GM12878 (cell line): ENCODE measurements around the gene AXL. TPM values are rescaled to one million over a fixed set of nuclear protein-coding genes. Genes with fewer than 3 reads are reported as not detected.

Source experiments
- ATAC-seq: fragments of 200-7000 bp; cut with Tn5 transposase; 3 replicates; pipeline ENCODE4 v1.9.1; 2020; ENCODE audit warnings: mild to moderate bottlenecking, moderate library complexity
- BruUV-seq: library from RNA; stranded (reverse); fragments of 400-500 nt; replicated peaks from 2 replicates; lab custom pipeline; 2021; lab: Mats Ljungman, UMichigan
- CTCF ChIA-PET: fragments of 300-600 bp; sonication (Branson Sonifier 250); formaldehyde crosslinking; extraction: SDS; loops from one replicate; lab custom pipeline; 2021; ENCODE audit warnings: inconsistent platforms; lab: Yijun Ruan, JAX
- POLR2A ChIA-PET: fragments of 350-600 bp; formaldehyde crosslinking; extraction: SDS; loops from one replicate; lab custom pipeline; 2021; ENCODE audit warnings: inconsistent platforms; lab: Charles Lee
- RAD21 ChIA-PET: fragments of 300-600 bp; sonication (Branson Sonifier 250); formaldehyde crosslinking; loops from one replicate; lab custom pipeline; 2023; ENCODE audit warnings: antibody characterized with exemption; ENCODE audit not compliant: unreplicated experiment; lab: Charles Lee
- SMC1A ChIA-PET: fragments of 300-600 bp; sonication (Branson Sonifier 250); formaldehyde crosslinking; loops from one replicate; lab custom pipeline; 2023; ENCODE audit not compliant: unreplicated experiment, uncharacterized antibody; lab: Charles Lee
- DNase-seq: peaks from one replicate; pipeline ENCODE4 v3.0.0-alpha.2; 2011; ENCODE audit warnings: low read depth, low spot score
- FAIRE-seq: peaks from 3 replicates; lab custom pipeline; 2011; peaks lifted over from hg19 to GRCh38; lab: Jason Lieb, UNC
- H2AFZ ChIP-seq: 2 replicates; pipeline ENCODE4 v1.6.0; 2011; ENCODE audit warnings: low read depth, low read length, control low read depth; ENCODE audit not compliant: control insufficient read depth
- H3K27ac ChIP-seq: 2 replicates; pipeline ENCODE4 v1.5.1; 2011; ENCODE audit warnings: control low read depth; ENCODE audit not compliant: control insufficient read depth, insufficient read depth
- H3K27me3 ChIP-seq, 2 experiments: replicated peaks in 1 of 2; 2 replicates each; pipeline versions ENCODE4 v1.6.0 to v1.6.1; 2011; ENCODE audit warnings: low read length in 1 of 2; ENCODE audit not compliant: control insufficient read depth in 2 of 2, insufficient read depth in 2 of 2
- H3K36me3 ChIP-seq, 2 experiments: 2 replicates each; pipeline ENCODE4 v1.5.1; 2011; ENCODE audit warnings: low read length in 1 of 2; ENCODE audit not compliant: control insufficient read depth in 2 of 2, insufficient read depth in 2 of 2
- H3K4me1 ChIP-seq: 2 replicates; pipeline ENCODE4 v1.6.1; 2011; ENCODE audit warnings: mild to moderate bottlenecking, low read length, moderate library complexity, mixed read lengths; ENCODE audit not compliant: control insufficient read depth, insufficient read depth
- H3K4me2 ChIP-seq: 2 replicates; pipeline ENCODE4 v1.6.0; 2011; ENCODE audit warnings: control low read depth; ENCODE audit not compliant: control insufficient read depth, insufficient read depth
- H3K4me3 ChIP-seq: fragments of 200-600 bp; sonication (generic); 2 replicates; pipeline ENCODE4 v1.5.1; 2016
- H3K79me2 ChIP-seq: 2 replicates; pipeline ENCODE4 v1.6.0; 2011; ENCODE audit warnings: low read length; ENCODE audit not compliant: control insufficient read depth, insufficient read depth
- H3K9ac ChIP-seq: 2 replicates; pipeline ENCODE4 v1.8.0; 2011; ENCODE audit warnings: low read length, control low read depth, mixed read lengths; ENCODE audit not compliant: control insufficient read depth, insufficient read depth
- H3K9me3 ChIP-seq: replicated peaks from 3 replicates; pipeline ENCODE4 v1.5.1; 2011; ENCODE audit warnings: mild to moderate bottlenecking, low read length; ENCODE audit not compliant: control insufficient read depth, insufficient read depth
- H4K20me1 ChIP-seq: 2 replicates; pipeline ENCODE4 v1.6.0; 2011; ENCODE audit not compliant: control insufficient read depth, insufficient read depth
- BMI1 ChIP-seq: fragments of 450-650 bp; IDR thresholded peaks from 2 replicates; pipeline ENCODE4 v1.6.1; 2016; ENCODE audit warnings: mild to moderate bottlenecking, moderate library complexity, borderline replicate concordance
- CEBPB ChIP-seq, 2 experiments: fragments of 150-350 bp in 1 of 2; IDR thresholded peaks; 2 replicates each; pipeline ENCODE4 v1.6.1; 2012 to 2014; ENCODE audit warnings: low read depth in 2 of 2, low read length in 2 of 2, borderline replicate concordance in 1 of 2, inconsistent platforms in 1 of 2
- KLF5 ChIP-seq: fragments of 450-650 bp; IDR thresholded peaks from 2 replicates; pipeline ENCODE4 v1.6.1; 2014; ENCODE audit warnings: mild to moderate bottlenecking; ENCODE audit not compliant: partially characterized antibody
- MXI1 ChIP-seq: fragments of 150-350 bp; IDR thresholded peaks from 2 replicates; pipeline ENCODE4 v1.6.1; 2011; ENCODE audit warnings: low read depth, mild to moderate bottlenecking, inconsistent platforms, low read length, improper control_type of control experiment
- SMAD5 ChIP-seq: IDR thresholded peaks from 2 replicates; pipeline ENCODE4 v1.6.1; 2016; ENCODE audit warnings: antibody characterized with exemption, low read depth
- USF2 ChIP-seq: IDR thresholded peaks from 2 replicates; pipeline ENCODE4 v1.6.1; 2011; ENCODE audit warnings: low read depth, low read length, improper control_type of control experiment, borderline replicate concordance
- ZBTB40 ChIP-seq: fragments of 450-650 bp; IDR thresholded peaks from 2 replicates; pipeline ENCODE4 v1.6.1; 2016; ENCODE audit warnings: mild to moderate bottlenecking, moderate library complexity, borderline replicate concordance
- ZNF687 ChIP-seq: fragments of 450-650 bp; IDR thresholded peaks from 2 replicates; pipeline ENCODE4 v1.6.1; 2017; ENCODE audit warnings: mild to moderate bottlenecking, moderate library complexity
- WGBS: methylation state at CpG from one replicate; pipeline ENCODE4 v1.1.6; 2016; ENCODE audit warnings: low lambda C conversion rate; ENCODE audit not compliant: insufficient replicate concordance, insufficient coverage; ENCODE audit errors: missing lambda C conversion rate; 5-methylcytosine and 5-hydroxymethylcytosine counted together
- in situ Hi-C: fragments of 300-500 bp; cut with MboI; formaldehyde crosslinking; loops from 9 replicates; pipeline ENCODE4 v1.14.3; 2018; ENCODE audit warnings: mixed read lengths
- intact Hi-C: fragments of 100-400 bp; cut with micrococcal nuclease; formaldehyde crosslinking; loops from one replicate; pipeline ENCODE4 v1.14.2; 2022; ENCODE audit not compliant: unreplicated experiment
- polyA plus RNA-seq, 11 experiments: library from polyadenylated mRNA; depleted of rRNA in 4 of 11; unstranded in 6 of 11; stranded (reverse) in 5 of 11; fragments of >200 nt; fragmentation: Nextera tagmentation in 4 of 11; fragmentation: Illumina TruSeq in 1 of 11; extraction: Ambion mirVana in 4 of 11; extraction: Trizol in 1 of 11; gene quantifications; 1 replicate in 1 of 11; 2 replicates in 10 of 11; pipeline versions ENCODE4 v1.2.1 to v1.2.3, GENCODE V29; 2011 to 2016; ENCODE audit warnings: inconsistent platforms in 2 of 11, missing spikeins in 2 of 11, low read depth in 1 of 11
- total RNA-seq, 4 experiments: library from RNA; depleted of rRNA in 3 of 4; stranded (reverse); fragments of >200 nt in 3 of 4; fragmentation: Illumina TruSeq in 1 of 4; extraction: Trizol in 1 of 4; gene quantifications; 2 replicates each; pipeline versions ENCODE4 v1.2.1 to v1.2.3, GENCODE V29; 2013 to 2021
- TF ChIP-seq, protein P1 (sequence below): IDR thresholded peaks from 2 replicates; pipeline ENCODE4 v1.6.1; 2012; ENCODE audit warnings: mild to moderate bottlenecking, low read depth, low read length

AXL gene
- total and polyA plus RNA-seq, 10 of the 15 experiments (the other 5 are each of a cell fraction or from before 2014, with no cell fraction given): under 0.01 to 0.33 (median 0.07) TPM; not detected in 4

DNA sequence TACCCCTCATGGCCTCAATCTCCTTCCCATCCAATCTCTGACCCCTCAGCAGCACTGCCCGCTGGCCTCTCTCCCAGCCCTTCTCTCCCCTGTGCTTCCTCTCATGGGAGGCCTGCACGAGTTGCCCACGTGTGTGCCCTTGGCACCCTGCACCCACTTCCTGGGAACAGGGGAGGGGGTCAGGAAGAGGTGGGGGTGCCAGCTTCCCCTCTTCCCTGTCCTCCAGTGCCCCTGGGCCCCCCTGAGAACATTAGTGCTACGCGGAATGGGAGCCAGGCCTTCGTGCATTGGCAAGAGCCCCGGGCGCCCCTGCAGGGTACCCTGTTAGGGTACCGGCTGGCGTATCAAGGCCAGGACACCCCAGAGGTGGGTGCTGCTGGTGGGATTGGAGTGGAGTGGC, 19.2 kb downstream of the AXL start:
- no peaks in the 10 kb centered on the region for H4K20me1 ChIP-seq
- H3K4me3 ChIP-seq: no peak overlapping the region
- H3K9me3 ChIP-seq: no peaks in the 10 kb centered on the region
- CTCF ChIA-PET: no interaction called here
- DNase-seq: no peak
- POLR2A ChIA-PET: no interaction called here
- no peak overlapping the region for H3K4me2 ChIP-seq
- no peak for ATAC-seq
- 77% methylated on average over 9 of the region's 10 CpGs for WGBS
- no peak overlapping the region for H3K27ac ChIP-seq
- RAD21 ChIA-PET: no interaction called here
- intact Hi-C loops (no loop called here), in situ Hi-C loops (no loop called here)
- H3K27me3 ChIP-seq: no peaks in the 10 kb centered on the region
- H3K79me2 ChIP-seq: no peaks in the 10 kb centered on the region
- H3K9ac ChIP-seq: no peak overlapping the region
- H3K4me1 ChIP-seq: no peaks in the 10 kb centered on the region
- FAIRE-seq: no peak
- SMC1A ChIA-PET: interaction anchor here (0.7 kb wide), 1 partner anchor 986 kb away, joined by 3 read pairs; no protein-coding TSS in a partner anchor
- no peaks in the 10 kb centered on the region for H3K36me3 ChIP-seq
- no TSS peak for BruUV-seq
- no peak overlapping the region for H2AFZ ChIP-seq
- no peak for TF ChIP-seq KLF5
- TF ChIP-seq MXI1: no peak
- TF ChIP-seq, protein P1, sequence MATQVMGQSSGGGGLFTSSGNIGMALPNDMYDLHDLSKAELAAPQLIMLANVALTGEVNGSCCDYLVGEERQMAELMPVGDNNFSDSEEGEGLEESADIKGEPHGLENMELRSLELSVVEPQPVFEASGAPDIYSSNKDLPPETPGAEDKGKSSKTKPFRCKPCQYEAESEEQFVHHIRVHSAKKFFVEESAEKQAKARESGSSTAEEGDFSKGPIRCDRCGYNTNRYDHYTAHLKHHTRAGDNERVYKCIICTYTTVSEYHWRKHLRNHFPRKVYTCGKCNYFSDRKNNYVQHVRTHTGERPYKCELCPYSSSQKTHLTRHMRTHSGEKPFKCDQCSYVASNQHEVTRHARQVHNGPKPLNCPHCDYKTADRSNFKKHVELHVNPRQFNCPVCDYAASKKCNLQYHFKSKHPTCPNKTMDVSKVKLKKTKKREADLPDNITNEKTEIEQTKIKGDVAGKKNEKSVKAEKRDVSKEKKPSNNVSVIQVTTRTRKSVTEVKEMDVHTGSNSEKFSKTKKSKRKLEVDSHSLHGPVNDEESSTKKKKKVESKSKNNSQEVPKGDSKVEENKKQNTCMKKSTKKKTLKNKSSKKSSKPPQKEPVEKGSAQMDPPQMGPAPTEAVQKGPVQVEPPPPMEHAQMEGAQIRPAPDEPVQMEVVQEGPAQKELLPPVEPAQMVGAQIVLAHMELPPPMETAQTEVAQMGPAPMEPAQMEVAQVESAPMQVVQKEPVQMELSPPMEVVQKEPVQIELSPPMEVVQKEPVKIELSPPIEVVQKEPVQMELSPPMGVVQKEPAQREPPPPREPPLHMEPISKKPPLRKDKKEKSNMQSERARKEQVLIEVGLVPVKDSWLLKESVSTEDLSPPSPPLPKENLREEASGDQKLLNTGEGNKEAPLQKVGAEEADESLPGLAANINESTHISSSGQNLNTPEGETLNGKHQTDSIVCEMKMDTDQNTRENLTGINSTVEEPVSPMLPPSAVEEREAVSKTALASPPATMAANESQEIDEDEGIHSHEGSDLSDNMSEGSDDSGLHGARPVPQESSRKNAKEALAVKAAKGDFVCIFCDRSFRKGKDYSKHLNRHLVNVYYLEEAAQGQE: no peak
- no peak for TF ChIP-seq BMI1
- no peak for TF ChIP-seq SMAD5
- no peak for TF ChIP-seq CEBPB (IDR thresholded peaks at IDR 0.05; ENCODE audit: borderline replicate concordance in 1 of 2, low read depth in 2 of 2, low read length in 2 of 2)
- no peak for TF ChIP-seq ZBTB40
- no peak for TF ChIP-seq ZNF687
- TF ChIP-seq USF2: no peak
